ENCODE data around the gene S100A2. TPM values are rescaled to one million over a fixed set of nuclear protein-coding genes. Genes with fewer than 3 reads are reported as not detected.
"Not testable (repeated sequence)": the region's sequence is repeated elsewhere in the genome, so short reads cannot be mapped to it uniquely, and the experiment has no call there.

The S100A2 gene
- total RNA-seq, 1 experiment from 2014 or later = 4.5 TPM

- no peak overlapping the region for H3K27ac ChIP-seq (ENCODE audit: low read depth, low read length, poor library complexity, severe bottlenecking)
- no peaks in the 10 kb centered on the region for H3K9me3 ChIP-seq (ENCODE audit: low read depth, low read length, poor library complexity, severe bottlenecking)
- ChIA-PET CTCF (no interaction called here), POLR2A (ENCODE audit: low non-redundant PET) (no interaction called here)
- H3K27me3 ChIP-seq (replicated peaks; ENCODE audit: insufficient read depth, low read depth, low read length, poor library complexity) = no peaks in the 10 kb centered on the region
- BruUV-seq (replicated peaks) = no TSS peak
- H3K4me1 ChIP-seq (ENCODE audit: insufficient read depth, low read length, poor library complexity, severe bottlenecking) = no peaks in the 10 kb centered on the region
- DNase-seq (ENCODE audit: low spot score) = no peak
- no peaks in the 10 kb centered on the region for H3K36me3 ChIP-seq (ENCODE audit: insufficient read depth, low read length, poor library complexity, severe bottlenecking)
- no peak for TF ChIP-seq EZH2 (IDR thresholded peaks at IDR 0.05; ENCODE audit: borderline replicate concordance, low read depth, low read length, poor library complexity, severe bottlenecking)
- TF ChIP-seq, protein P1, sequence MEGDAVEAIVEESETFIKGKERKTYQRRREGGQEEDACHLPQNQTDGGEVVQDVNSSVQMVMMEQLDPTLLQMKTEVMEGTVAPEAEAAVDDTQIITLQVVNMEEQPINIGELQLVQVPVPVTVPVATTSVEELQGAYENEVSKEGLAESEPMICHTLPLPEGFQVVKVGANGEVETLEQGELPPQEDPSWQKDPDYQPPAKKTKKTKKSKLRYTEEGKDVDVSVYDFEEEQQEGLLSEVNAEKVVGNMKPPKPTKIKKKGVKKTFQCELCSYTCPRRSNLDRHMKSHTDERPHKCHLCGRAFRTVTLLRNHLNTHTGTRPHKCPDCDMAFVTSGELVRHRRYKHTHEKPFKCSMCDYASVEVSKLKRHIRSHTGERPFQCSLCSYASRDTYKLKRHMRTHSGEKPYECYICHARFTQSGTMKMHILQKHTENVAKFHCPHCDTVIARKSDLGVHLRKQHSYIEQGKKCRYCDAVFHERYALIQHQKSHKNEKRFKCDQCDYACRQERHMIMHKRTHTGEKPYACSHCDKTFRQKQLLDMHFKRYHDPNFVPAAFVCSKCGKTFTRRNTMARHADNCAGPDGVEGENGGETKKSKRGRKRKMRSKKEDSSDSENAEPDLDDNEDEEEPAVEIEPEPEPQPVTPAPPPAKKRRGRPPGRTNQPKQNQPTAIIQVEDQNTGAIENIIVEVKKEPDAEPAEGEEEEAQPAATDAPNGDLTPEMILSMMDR (conservative IDR thresholded peaks at IDR 0.05; ENCODE audit: low read depth, low read length) = no peak
- intact Hi-C loops (cut with micrococcal nuclease; ENCODE audit: unreplicated experiment) = no loop called here
- H3K4me3 ChIP-seq (ENCODE audit: low read depth, low read length, poor library complexity, severe bottlenecking) = no peak overlapping the region
Measured at GRCh38 chr1:153578490-153578889, 12.8 kb upstream of the S100A2 start.

GRCh38 chr1:153577624-153578051 lies 12.0 kb upstream of the S100A2 start:
- CTCF ChIA-PET = no interaction called here
- intact Hi-C loops (cut with micrococcal nuclease; ENCODE audit: unreplicated experiment) = no loop called here

GRCh38 chr1:153577138-153577537 lies 11.5 kb upstream of the S100A2 start:
- intact Hi-C loops (cut with micrococcal nuclease; ENCODE audit: unreplicated experiment) = no loop called here
- TF ChIP-seq EZH2 (IDR thresholded peaks at IDR 0.05; ENCODE audit: borderline replicate concordance, low read depth, low read length, poor library complexity, severe bottlenecking) = no peak
- TF ChIP-seq, protein P1 (conservative IDR thresholded peaks at IDR 0.05; ENCODE audit: low read depth, low read length) = no peak
- DNase-seq (ENCODE audit: low spot score) = no peak
- Histone ChIP-seq H3K36me3 (ENCODE audit: insufficient read depth, low read length, poor library complexity, severe bottlenecking) (no peaks in the 10 kb centered on the region), H3K4me3 (ENCODE audit: low read depth, low read length, poor library complexity, severe bottlenecking) (no peak overlapping the region), H3K27ac (ENCODE audit: low read depth, low read length, poor library complexity, severe bottlenecking) (no peak overlapping the region), H3K4me1 (ENCODE audit: insufficient read depth, low read length, poor library complexity, severe bottlenecking) (no peaks in the 10 kb centered on the region), H3K9me3 (ENCODE audit: low read depth, low read length, poor library complexity, severe bottlenecking) (no peaks in the 10 kb centered on the region), H3K27me3 (replicated peaks; ENCODE audit: insufficient read depth, low read depth, low read length, poor library complexity) (no peaks in the 10 kb centered on the region)
- BruUV-seq (replicated peaks) = no TSS peak
- CTCF ChIA-PET = no interaction called here
- POLR2A ChIA-PET (ENCODE audit: low non-redundant PET) = no interaction called here

More at GRCh38 chr1:153577624-153578051, 12.0 kb upstream of the S100A2 start:
- BruUV-seq (replicated peaks) = no TSS peak
- Histone ChIP-seq H3K4me1 (ENCODE audit: insufficient read depth, low read length, poor library complexity, severe bottlenecking) (no peaks in the 10 kb centered on the region), H3K36me3 (ENCODE audit: insufficient read depth, low read length, poor library complexity, severe bottlenecking) (no peaks in the 10 kb centered on the region), H3K27ac (ENCODE audit: low read depth, low read length, poor library complexity, severe bottlenecking) (no peak overlapping the region), H3K9me3 (ENCODE audit: low read depth, low read length, poor library complexity, severe bottlenecking) (no peaks in the 10 kb centered on the region), H3K4me3 (ENCODE audit: low read depth, low read length, poor library complexity, severe bottlenecking) (no peak overlapping the region), H3K27me3 (replicated peaks; ENCODE audit: insufficient read depth, low read depth, low read length, poor library complexity) (no peaks in the 10 kb centered on the region)
- TF ChIP-seq EZH2 (IDR thresholded peaks at IDR 0.05; ENCODE audit: borderline replicate concordance, low read depth, low read length, poor library complexity, severe bottlenecking) = no peak
- TF ChIP-seq, protein P1 (conservative IDR thresholded peaks at IDR 0.05; ENCODE audit: low read depth, low read length) = no peak
- POLR2A ChIA-PET (ENCODE audit: low non-redundant PET) = no interaction called here
- no peak for DNase-seq (ENCODE audit: low spot score)

DNA sequence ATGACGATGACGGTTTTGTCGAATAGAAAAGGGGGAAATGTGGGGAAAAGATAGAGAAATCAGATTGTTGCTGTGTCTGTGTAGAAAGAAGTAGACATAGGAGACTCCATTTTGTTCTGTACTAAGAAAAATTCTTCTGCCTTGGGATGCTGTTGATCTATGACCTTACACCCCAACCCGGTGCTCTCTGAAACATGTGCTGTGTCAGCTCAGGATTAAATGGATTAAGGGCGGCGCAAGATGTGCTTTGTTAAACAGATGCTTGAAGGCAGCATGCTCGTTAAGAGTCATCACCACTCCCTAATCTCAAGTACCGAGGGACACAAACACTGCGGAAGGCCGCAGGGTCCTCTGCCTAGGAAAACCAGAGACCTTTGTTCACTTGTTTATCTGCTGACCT lies 9.9 kb upstream of the S100A2 start:
- H3K36me3 ChIP-seq (ENCODE audit: insufficient read depth, low read length, poor library complexity, severe bottlenecking); H3K27ac ChIP-seq (ENCODE audit: low read depth, low read length, poor library complexity, severe bottlenecking); intact Hi-C loops (cut with micrococcal nuclease; ENCODE audit: unreplicated experiment); H3K4me3 ChIP-seq (ENCODE audit: low read depth, low read length, poor library complexity, severe bottlenecking); H3K27me3 ChIP-seq (replicated peaks; ENCODE audit: insufficient read depth, low read depth, low read length, poor library complexity); POLR2A ChIA-PET (ENCODE audit: low non-redundant PET); DNase-seq (ENCODE audit: low spot score); CTCF ChIA-PET; H3K4me1 ChIP-seq (ENCODE audit: insufficient read depth, low read length, poor library complexity, severe bottlenecking); H3K9me3 ChIP-seq (ENCODE audit: low read depth, low read length, poor library complexity, severe bottlenecking); BruUV-seq (replicated peaks): not testable (repeated sequence)

DNA sequence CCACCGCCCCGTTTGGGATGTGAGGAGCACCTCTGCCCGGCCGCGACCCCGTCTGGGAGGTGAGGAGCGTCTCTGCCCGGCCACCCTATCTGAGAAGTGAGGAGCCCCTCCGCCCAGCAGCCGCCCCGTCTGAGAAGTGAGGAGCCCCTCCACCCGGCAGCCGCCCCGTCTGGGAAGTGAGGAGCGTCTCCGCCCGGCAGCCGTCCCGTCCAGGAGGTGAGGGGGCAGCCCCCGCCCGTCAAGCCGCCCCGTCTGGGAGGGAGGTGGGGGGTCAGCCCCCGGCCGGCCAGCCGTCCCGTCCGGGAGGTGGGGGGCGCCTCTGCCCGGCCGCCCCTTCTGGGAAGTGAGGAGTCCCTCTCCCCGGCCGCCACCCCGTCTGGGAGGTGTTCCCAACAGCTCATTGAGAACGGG lies 9.4 kb upstream of the S100A2 start:
- intact Hi-C loops (cut with micrococcal nuclease; ENCODE audit: unreplicated experiment) = not testable (repeated sequence)

More for the DNA sequence above, 9.4 kb upstream of the S100A2 start:
- BruUV-seq (replicated peaks); H3K4me3 ChIP-seq (ENCODE audit: low read depth, low read length, poor library complexity, severe bottlenecking); H3K4me1 ChIP-seq (ENCODE audit: insufficient read depth, low read length, poor library complexity, severe bottlenecking); CTCF ChIA-PET; H3K9me3 ChIP-seq (ENCODE audit: low read depth, low read length, poor library complexity, severe bottlenecking); H3K36me3 ChIP-seq (ENCODE audit: insufficient read depth, low read length, poor library complexity, severe bottlenecking); DNase-seq (ENCODE audit: low spot score); H3K27me3 ChIP-seq (replicated peaks; ENCODE audit: insufficient read depth, low read depth, low read length, poor library complexity); H3K27ac ChIP-seq (ENCODE audit: low read depth, low read length, poor library complexity, severe bottlenecking); POLR2A ChIA-PET (ENCODE audit: low non-redundant PET): not testable (repeated sequence)

Measured in A673 (cell line).